A549 (cell line): Measurements from ENCODE around the gene PCBP4.

Experiments used
- BHLHE40 ChIP-seq: IDR thresholded peaks from 2 replicates; pipeline ENCODE4 v1.6.1; 2012; ENCODE audit warnings: low read depth, low read length, inconsistent platforms
- CTCF ChIP-seq: fragments of >200 bp; sonication (Bioruptor Twin); formaldehyde crosslinking; IDR thresholded peaks from 3 replicates; pipeline ENCODE4 v1.5.1; 2016
- EP300 ChIP-seq, 2 experiments: fragments of >200 bp; sonication (Bioruptor Twin); formaldehyde crosslinking; IDR thresholded peaks; 2 replicates in 1 of 2; 3 replicates in 1 of 2; pipeline ENCODE4 v1.6.1; 2016 to 2017
- KDM5A ChIP-seq: fragments of 200-600 bp; sonication (generic); IDR thresholded peaks from 2 replicates; pipeline ENCODE4 v1.6.1; 2016; ENCODE audit warnings: antibody characterized with exemption, mild to moderate bottlenecking
- MAX ChIP-seq: IDR thresholded peaks from 2 replicates; pipeline ENCODE4 v1.6.1; 2012
- PHF8 ChIP-seq: fragments of 200-600 bp; sonication (generic); IDR thresholded peaks from 2 replicates; pipeline ENCODE4 v1.6.1; 2016; ENCODE audit warnings: low read depth, mild to moderate bottlenecking, antibody characterized with exemption, moderate library complexity, borderline replicate concordance
- POLR2A ChIP-seq: IDR thresholded peaks from 2 replicates; pipeline ENCODE4 v1.6.1; 2012; ENCODE audit warnings: mild to moderate bottlenecking, low read length
- POLR2AphosphoS2 ChIP-seq: conservative IDR thresholded peaks from 2 replicates; pipeline ENCODE4 v1.6.1; 2012; ENCODE audit warnings: low read length, improper control_type of control experiment, inconsistent platforms
- SMC3 ChIP-seq: fragments of >200 bp; sonication (Bioruptor Twin); formaldehyde crosslinking; IDR thresholded peaks from 3 replicates; pipeline ENCODE4 v1.6.1; 2018; ENCODE audit warnings: inconsistent platforms
- USF2 ChIP-seq: fragments of 450-650 bp; IDR thresholded peaks from 2 replicates; pipeline ENCODE4 v1.6.1; 2014; ENCODE audit warnings: antibody characterized with exemption

- TF ChIP-seq BHLHE40 (no peak), CTCF (no peak), KDM5A (no peak), POLR2A (peak; percentile 86), PHF8 (peak; percentile 54; the same call in 1 of the 2 replicates), EP300 (IDR thresholded peaks at IDR 0.05) (no peak), POLR2AphosphoS2 (no peak), SMC3 (no peak), USF2 (no peak), MAX (no peak; the same call in 1 of the 2 replicates)
Observed at GRCh38 chr3:51974963-51975851, 8.0 kb upstream of the PCBP4 start, which contains the start of gene ABHD14A.
